Tibial nerve (tissue), 3 donors: ENCODE results near the gene EDDM13.

Experiments
- CTCF ChIP-seq, 5 experiments: fragments of 200-600 bp in 3 of 5; fragments of 450-650 bp in 2 of 5; sonication (generic) in 3 of 5; IDR thresholded peaks; one replicate each; pipeline ENCODE4 v1.5.1; 2016 to 2019; ENCODE audit warnings: antibody characterized with exemption in 5 of 5, mild to moderate bottlenecking in 3 of 5, moderate library complexity in 2 of 5
- POLR2A ChIP-seq, 2 donors: fragments of 450-650 bp; IDR thresholded peaks; one replicate each; pipeline ENCODE4 v1.6.1; 2017; ENCODE audit warnings: antibody characterized with exemption in 2 of 2, mild to moderate bottlenecking in 2 of 2, moderate library complexity in 2 of 2

GRCh38 chr19:56270676-56271075, 1.9 kb upstream of the EDDM13 start:
- TF ChIP-seq CTCF (IDR thresholded peaks at IDR 0.05) (no peak), POLR2A (IDR thresholded peaks at IDR 0.05) (no peak)
